ENCODE results near the gene CAP1.

Gene CAP1

GRCh38 chr1:40056519-40057309 is 16.2 kb downstream of the CAP1 start:
- H3K27ac ChIP-seq = no peak overlapping the region
- TF ChIP-seq ZFX (IDR thresholded peaks at IDR 0.05; ENCODE audit: borderline replicate concordance) = no peak
- TF ChIP-seq CTCF (IDR thresholded peaks at IDR 0.05) = no peak

GRCh38 chr1:40057310-40058030 is 16.9 kb downstream of the CAP1 start:
- no peak overlapping the region for H3K27ac ChIP-seq
- TF ChIP-seq CTCF (IDR thresholded peaks at IDR 0.05) (no peak), ZFX (IDR thresholded peaks at IDR 0.05; ENCODE audit: borderline replicate concordance) (no peak)

- no peak for TF ChIP-seq ZFX (IDR thresholded peaks at IDR 0.05; ENCODE audit: borderline replicate concordance)
- TF ChIP-seq CTCF (IDR thresholded peaks at IDR 0.05) = no peak
- H3K27ac ChIP-seq = no peak overlapping the region
These were observed 17.5 kb downstream of the CAP1 start for GRCh38 chr1:40058097-40058452.

GRCh38 chr1:40058453-40059337 is 18.2 kb downstream of the CAP1 start:
- no peak overlapping the region for H3K27ac ChIP-seq
- no peak for TF ChIP-seq CTCF (IDR thresholded peaks at IDR 0.05)
- no peak for TF ChIP-seq ZFX (IDR thresholded peaks at IDR 0.05; ENCODE audit: borderline replicate concordance)

GRCh38 chr1:40059338-40059959 is 18.9 kb downstream of the CAP1 start:
- no peak overlapping the region for H3K27ac ChIP-seq
- no peak for TF ChIP-seq CTCF (IDR thresholded peaks at IDR 0.05)
- TF ChIP-seq ZFX (IDR thresholded peaks at IDR 0.05; ENCODE audit: borderline replicate concordance) = no peak

GRCh38 chr1:40059960-40060750 is 19.6 kb downstream of the CAP1 start:
- TF ChIP-seq ZFX (IDR thresholded peaks at IDR 0.05; ENCODE audit: borderline replicate concordance) (no peak), CTCF (IDR thresholded peaks at IDR 0.05) (no peak)
- H3K27ac ChIP-seq = no peak overlapping the region
